HG03565 (cell line): Measurements from ENCODE around the gene TRAPPC12.
A peak's percentile ranks its signal among the peaks of the same experiment; 100 is the strongest.
"Not testable (repeated sequence)": the region's sequence is repeated elsewhere in the genome, so short reads cannot be mapped to it uniquely, and the experiment has no call there.

ENCODE experiments used
- ATAC-seq: cut with Tn5 transposase; IDR thresholded peaks from one replicate; pipeline ENCODE4 v1.9.1; 2021; ENCODE audit warnings: mild to moderate bottlenecking, moderate library complexity; ENCODE audit not compliant: unreplicated experiment

The TRAPPC12 gene

GRCh38 chr2:3430740-3431490, 51.4 kb downstream of the TRAPPC12 start:
- ATAC-seq = no peak

GRCh38 chr2:3432067-3432466, 52.6 kb downstream of the TRAPPC12 start:
- no peak for ATAC-seq

- ATAC-seq = no peak
These were observed 53.3 kb downstream of the TRAPPC12 start for GRCh38 chr2:3432693-3433338.

GRCh38 chr2:3433339-3433699, 53.8 kb downstream of the TRAPPC12 start:
- ATAC-seq = no peak

GRCh38 chr2:3433776-3434400, 54.4 kb downstream of the TRAPPC12 start:
- ATAC-seq = no peak

GRCh38 chr2:3434654-3435053, 55.2 kb downstream of the TRAPPC12 start:
- no peak for ATAC-seq

- ATAC-seq = no peak
These were observed 56.0 kb downstream of the TRAPPC12 start for GRCh38 chr2:3435445-3435844.

- ATAC-seq = no peak
These were observed 61.0 kb downstream of the TRAPPC12 start for GRCh38 chr2:3440477-3440876.

GRCh38 chr2:3441465-3441864, 62.0 kb downstream of the TRAPPC12 start:
- no peak for ATAC-seq

GRCh38 chr2:3442185-3442584, 62.7 kb downstream of the TRAPPC12 start:
- peak; percentile 91 for ATAC-seq

GRCh38 chr2:3443083-3443482, 63.6 kb downstream of the TRAPPC12 start:
- ATAC-seq = no peak

GRCh38 chr2:3443506-3444084, 64.1 kb downstream of the TRAPPC12 start:
- ATAC-seq = no peak

- no peak for ATAC-seq
These were observed 66.4 kb downstream of the TRAPPC12 start for GRCh38 chr2:3445891-3446290.

- no peak for ATAC-seq
These were observed 66.9 kb downstream of the TRAPPC12 start for GRCh38 chr2:3446381-3446780.

- not testable (repeated sequence) for ATAC-seq
These were observed 67.7 kb downstream of the TRAPPC12 start for GRCh38 chr2:3447186-3447585.

- no peak for ATAC-seq
These were observed 68.4 kb downstream of the TRAPPC12 start for GRCh38 chr2:3447789-3448317.

GRCh38 chr2:3448441-3448911, 69.0 kb downstream of the TRAPPC12 start:
- ATAC-seq = not testable (repeated sequence)

GRCh38 chr2:3449086-3449485, 69.6 kb downstream of the TRAPPC12 start:
- no peak for ATAC-seq

- no peak for ATAC-seq
These were observed 70.4 kb downstream of the TRAPPC12 start for GRCh38 chr2:3449936-3450335.

- no peak for ATAC-seq
These were observed 71.0 kb downstream of the TRAPPC12 start for GRCh38 chr2:3450385-3451010.

- ATAC-seq = no peak
These were observed 71.7 kb downstream of the TRAPPC12 start for GRCh38 chr2:3451169-3451568.
